Measurements from ENCODE around the gene CDCA4.

Gene CDCA4

GRCh38 chr14:104983231-104983721 lies 37.6 kb downstream of the CDCA4 start:
- Histone ChIP-seq H3K4me2 (ENCODE audit: low read length) (no peak overlapping the region), H3K27me3 (ENCODE audit: insufficient read depth, low read length) (0 out of 2 replicates have a peak, but pooled peaks cover 4% of the 10 kb centered on the region), H3K4me3 (ENCODE audit: low read depth, low read length, poor library complexity, severe bottlenecking) (no peak overlapping the region), H3K27ac (ENCODE audit: low read depth, low read length, poor library complexity, severe bottlenecking) (no peak overlapping the region), H3F3A (ENCODE audit: insufficient read depth, low read length) (no peaks in the 10 kb centered on the region), H2AFZ (ENCODE audit: low read length) (no peak overlapping the region), H3K4me1 (ENCODE audit: insufficient read depth, low read length, severe bottlenecking) (peaks cover 7% of the 10 kb centered on the region), H3K36me3 (ENCODE audit: insufficient read depth, low read length) (no peaks in the 10 kb centered on the region; the same call in 1 of the 2 replicates), H3K9me2 (ENCODE audit: low read depth, low read length) (no peaks in the 10 kb centered on the region), H4K20me1 (ENCODE audit: insufficient read depth, low read length) (no peaks in the 10 kb centered on the region), H3K9me3 (ENCODE audit: low read length) (no peaks in the 10 kb centered on the region), H3K79me2 (ENCODE audit: insufficient read depth, low read length) (no peaks in the 10 kb centered on the region), H3K9ac (ENCODE audit: low read length) (no peak overlapping the region)
- no peak for TF ChIP-seq CTCF (IDR thresholded peaks at IDR 0.05; ENCODE audit: low read length)
- no peak for TF ChIP-seq EZH2 (IDR thresholded peaks at IDR 0.05; ENCODE audit: borderline replicate concordance, low read length)

- H4K20me1 ChIP-seq (ENCODE audit: insufficient read depth, low read length), result no peaks in the 10 kb centered on the region
- H3K79me2 ChIP-seq (ENCODE audit: insufficient read depth, low read length), result no peaks in the 10 kb centered on the region
- H3K4me2 ChIP-seq (ENCODE audit: low read length), result no peak overlapping the region
- H3F3A ChIP-seq (ENCODE audit: insufficient read depth, low read length), result no peaks in the 10 kb centered on the region
- peaks cover 7% of the 10 kb centered on the region for H3K4me1 ChIP-seq (ENCODE audit: insufficient read depth, low read length, severe bottlenecking)
- TF ChIP-seq EZH2 (IDR thresholded peaks at IDR 0.05; ENCODE audit: borderline replicate concordance, low read length) (no peak), CTCF (IDR thresholded peaks at IDR 0.05; ENCODE audit: low read length) (no peak)
- 0 out of 2 replicates have a peak, but pooled peaks cover 4% of the 10 kb centered on the region for H3K27me3 ChIP-seq (ENCODE audit: insufficient read depth, low read length)
- no peak overlapping the region for H2AFZ ChIP-seq (ENCODE audit: low read length)
- no peaks in the 10 kb centered on the region for H3K9me3 ChIP-seq (ENCODE audit: low read length)
- no peak overlapping the region for H3K9ac ChIP-seq (ENCODE audit: low read length)
- no peaks in the 10 kb centered on the region; the same call in 1 of the 2 replicates for H3K36me3 ChIP-seq (ENCODE audit: insufficient read depth, low read length)
- H3K9me2 ChIP-seq (ENCODE audit: low read depth, low read length), result no peaks in the 10 kb centered on the region
- H3K4me3 ChIP-seq (ENCODE audit: low read depth, low read length, poor library complexity, severe bottlenecking), result no peak overlapping the region
- no peak overlapping the region for H3K27ac ChIP-seq (ENCODE audit: low read depth, low read length, poor library complexity, severe bottlenecking)
Observed at GRCh38 chr14:104982548-104983230, 38.2 kb downstream of the CDCA4 start.

GRCh38 chr14:104981699-104982541 lies 39.0 kb downstream of the CDCA4 start:
- H3K9ac ChIP-seq (ENCODE audit: low read length), result no peak overlapping the region
- peaks cover 7% of the 10 kb centered on the region for H3K4me1 ChIP-seq (ENCODE audit: insufficient read depth, low read length, severe bottlenecking)
- H3K4me3 ChIP-seq (ENCODE audit: low read depth, low read length, poor library complexity, severe bottlenecking), result no peak overlapping the region
- H4K20me1 ChIP-seq (ENCODE audit: insufficient read depth, low read length), result no peaks in the 10 kb centered on the region
- H3K9me2 ChIP-seq (ENCODE audit: low read depth, low read length), result no peaks in the 10 kb centered on the region
- H3K9me3 ChIP-seq (ENCODE audit: low read length), result no peaks in the 10 kb centered on the region
- no peak overlapping the region for H2AFZ ChIP-seq (ENCODE audit: low read length)
- H3K79me2 ChIP-seq (ENCODE audit: insufficient read depth, low read length), result no peaks in the 10 kb centered on the region
- H3K27me3 ChIP-seq (ENCODE audit: insufficient read depth, low read length), result 0 out of 2 replicates have a peak, but pooled peaks cover 4% of the 10 kb centered on the region
- no peaks in the 10 kb centered on the region for H3F3A ChIP-seq (ENCODE audit: insufficient read depth, low read length)
- TF ChIP-seq EZH2 (IDR thresholded peaks at IDR 0.05; ENCODE audit: borderline replicate concordance, low read length), result no peak
- no peak for TF ChIP-seq CTCF (IDR thresholded peaks at IDR 0.05; ENCODE audit: low read length)
- H3K27ac ChIP-seq (ENCODE audit: low read depth, low read length, poor library complexity, severe bottlenecking), result no peak overlapping the region
- H3K36me3 ChIP-seq (ENCODE audit: insufficient read depth, low read length), result no peaks in the 10 kb centered on the region; the same call in 1 of the 2 replicates
- no peak overlapping the region for H3K4me2 ChIP-seq (ENCODE audit: low read length)
